Fibroblast of skin of left quadriceps (primary cell): Measurements from ENCODE around the gene NRL.
"Not testable (repeated sequence)": the region's sequence is repeated elsewhere in the genome, so short reads cannot be mapped to it uniquely, and the experiment has no call there.

Experiments
- DNase-seq, 2 experiments: peaks; one replicate each; pipeline ENCODE4 v3.0.0-alpha.2; 2013; ENCODE audit warnings: low read depth in 2 of 2

The NRL gene

GRCh38 chr14:24052656-24053547 lies 61.8 kb downstream of the NRL start:
- DNase-seq: no peak

GRCh38 chr14:24051789-24052655 lies 62.7 kb downstream of the NRL start, which contains the start of gene CARMIL3:
TSS of gene CARMIL3 (plus strand) at chr14:24052009. CDS start at chr14:24052154, 145 bp downstream.
- DNase-seq: no peak

GRCh38 chr14:24051176-24051788 lies 63.5 kb downstream of the NRL start:
- no peak for DNase-seq

GRCh38 chr14:24050753-24051152 lies 64.0 kb downstream of the NRL start:
- DNase-seq: not testable (repeated sequence)

GRCh38 chr14:24049002-24049401 lies 65.7 kb downstream of the NRL start:
- DNase-seq: not testable (repeated sequence)

- DNase-seq: no peak
These were observed 72.0 kb downstream of the NRL start for GRCh38 chr14:24042746-24043145.

GRCh38 chr14:24040692-24041091 lies 74.1 kb downstream of the NRL start:
- no peak for DNase-seq

GRCh38 chr14:24038686-24039085 lies 76.1 kb downstream of the NRL start:
- no peak for DNase-seq

- no peak for DNase-seq
These were observed 77.1 kb downstream of the NRL start for GRCh38 chr14:24037658-24038037.

- DNase-seq: not testable (repeated sequence)
These were observed 77.6 kb downstream of the NRL start for GRCh38 chr14:24036963-24037657.

- peak; percentile 29 to 32 for DNase-seq
These were observed 78.4 kb downstream of the NRL start for GRCh38 chr14:24036169-24036962.

GRCh38 chr14:24035769-24036168 lies 79.0 kb downstream of the NRL start:
- not testable (repeated sequence) for DNase-seq

GRCh38 chr14:24032727-24033418 lies 81.9 kb downstream of the NRL start:
- DNase-seq: peak; percentile 59 to 64

GRCh38 chr14:24031331-24031730 lies 83.4 kb downstream of the NRL start:
- DNase-seq: not testable (repeated sequence)

- DNase-seq: not testable (repeated sequence)
These were observed 85.1 kb downstream of the NRL start for GRCh38 chr14:24029687-24030086.
